GM12878 (cell line): ENCODE results near the gene ADAT3. TPM values are rescaled to one million over a fixed set of nuclear protein-coding genes. Genes with fewer than 3 reads are reported as not detected.

Source experiments
- ATAC-seq: fragments of 200-7000 bp; cut with Tn5 transposase; 3 replicates; pipeline ENCODE4 v1.9.1; 2020; ENCODE audit warnings: mild to moderate bottlenecking, moderate library complexity
- BruUV-seq: library from RNA; stranded (reverse); fragments of 400-500 nt; replicated peaks from 2 replicates; lab custom pipeline; 2021; lab: Mats Ljungman, UMichigan
- CTCF ChIA-PET: fragments of 300-600 bp; sonication (Branson Sonifier 250); formaldehyde crosslinking; extraction: SDS; loops from one replicate; lab custom pipeline; 2021; ENCODE audit warnings: inconsistent platforms; lab: Yijun Ruan, JAX
- POLR2A ChIA-PET: fragments of 350-600 bp; formaldehyde crosslinking; extraction: SDS; loops from one replicate; lab custom pipeline; 2021; ENCODE audit warnings: inconsistent platforms; lab: Charles Lee
- RAD21 ChIA-PET: fragments of 300-600 bp; sonication (Branson Sonifier 250); formaldehyde crosslinking; loops from one replicate; lab custom pipeline; 2023; ENCODE audit warnings: antibody characterized with exemption; ENCODE audit not compliant: unreplicated experiment; lab: Charles Lee
- SMC1A ChIA-PET: fragments of 300-600 bp; sonication (Branson Sonifier 250); formaldehyde crosslinking; loops from one replicate; lab custom pipeline; 2023; ENCODE audit not compliant: unreplicated experiment, uncharacterized antibody; lab: Charles Lee
- DNase-seq: peaks from one replicate; pipeline ENCODE4 v3.0.0-alpha.2; 2011; ENCODE audit warnings: low read depth, low spot score
- FAIRE-seq: peaks from 3 replicates; lab custom pipeline; 2011; peaks lifted over from hg19 to GRCh38; lab: Jason Lieb, UNC
- H2AFZ ChIP-seq: 2 replicates; pipeline ENCODE4 v1.6.0; 2011; ENCODE audit warnings: low read depth, low read length, control low read depth; ENCODE audit not compliant: control insufficient read depth
- H3K27ac ChIP-seq: 2 replicates; pipeline ENCODE4 v1.5.1; 2011; ENCODE audit warnings: control low read depth; ENCODE audit not compliant: control insufficient read depth, insufficient read depth
- H3K27me3 ChIP-seq, 2 experiments: replicated peaks in 1 of 2; 2 replicates each; pipeline versions ENCODE4 v1.6.0 to v1.6.1; 2011; ENCODE audit warnings: low read length in 1 of 2; ENCODE audit not compliant: control insufficient read depth in 2 of 2, insufficient read depth in 2 of 2
- H3K36me3 ChIP-seq, 2 experiments: 2 replicates each; pipeline ENCODE4 v1.5.1; 2011; ENCODE audit warnings: low read length in 1 of 2; ENCODE audit not compliant: control insufficient read depth in 2 of 2, insufficient read depth in 2 of 2
- H3K4me1 ChIP-seq: 2 replicates; pipeline ENCODE4 v1.6.1; 2011; ENCODE audit warnings: mild to moderate bottlenecking, low read length, moderate library complexity, mixed read lengths; ENCODE audit not compliant: control insufficient read depth, insufficient read depth
- H3K4me2 ChIP-seq: 2 replicates; pipeline ENCODE4 v1.6.0; 2011; ENCODE audit warnings: control low read depth; ENCODE audit not compliant: control insufficient read depth, insufficient read depth
- H3K4me3 ChIP-seq: fragments of 200-600 bp; sonication (generic); 2 replicates; pipeline ENCODE4 v1.5.1; 2016
- H3K79me2 ChIP-seq: 2 replicates; pipeline ENCODE4 v1.6.0; 2011; ENCODE audit warnings: low read length; ENCODE audit not compliant: control insufficient read depth, insufficient read depth
- H3K9ac ChIP-seq: 2 replicates; pipeline ENCODE4 v1.8.0; 2011; ENCODE audit warnings: low read length, control low read depth, mixed read lengths; ENCODE audit not compliant: control insufficient read depth, insufficient read depth
- H3K9me3 ChIP-seq: replicated peaks from 3 replicates; pipeline ENCODE4 v1.5.1; 2011; ENCODE audit warnings: mild to moderate bottlenecking, low read length; ENCODE audit not compliant: control insufficient read depth, insufficient read depth
- H4K20me1 ChIP-seq: 2 replicates; pipeline ENCODE4 v1.6.0; 2011; ENCODE audit not compliant: control insufficient read depth, insufficient read depth
- MEF2B ChIP-seq: fragments of 450-650 bp; IDR thresholded peaks from 2 replicates; pipeline ENCODE4 v1.6.1; 2018; ENCODE audit warnings: mild to moderate bottlenecking, moderate library complexity; ENCODE audit not compliant: partially characterized antibody, poor library complexity, severe bottlenecking
- RCOR1 ChIP-seq: conservative IDR thresholded peaks from 2 replicates; pipeline ENCODE4 v1.6.1; 2012; ENCODE audit warnings: low read depth, low read length, improper control_type of control experiment
- WGBS: methylation state at CpG from one replicate; pipeline ENCODE4 v1.1.6; 2016; ENCODE audit warnings: low lambda C conversion rate; ENCODE audit not compliant: insufficient replicate concordance, insufficient coverage; ENCODE audit errors: missing lambda C conversion rate; 5-methylcytosine and 5-hydroxymethylcytosine counted together
- in situ Hi-C: fragments of 300-500 bp; cut with MboI; formaldehyde crosslinking; loops from 9 replicates; pipeline ENCODE4 v1.14.3; 2018; ENCODE audit warnings: mixed read lengths
- intact Hi-C: fragments of 100-400 bp; cut with micrococcal nuclease; formaldehyde crosslinking; loops from one replicate; pipeline ENCODE4 v1.14.2; 2022; ENCODE audit not compliant: unreplicated experiment
- polyA plus RNA-seq, 11 experiments: library from polyadenylated mRNA; depleted of rRNA in 4 of 11; unstranded in 6 of 11; stranded (reverse) in 5 of 11; fragments of >200 nt; fragmentation: Nextera tagmentation in 4 of 11; fragmentation: Illumina TruSeq in 1 of 11; extraction: Ambion mirVana in 4 of 11; extraction: Trizol in 1 of 11; gene quantifications; 1 replicate in 1 of 11; 2 replicates in 10 of 11; pipeline versions ENCODE4 v1.2.1 to v1.2.3, GENCODE V29; 2011 to 2016; ENCODE audit warnings: inconsistent platforms in 2 of 11, missing spikeins in 2 of 11, low read depth in 1 of 11
- total RNA-seq, 4 experiments: library from RNA; depleted of rRNA in 3 of 4; stranded (reverse); fragments of >200 nt in 3 of 4; fragmentation: Illumina TruSeq in 1 of 4; extraction: Trizol in 1 of 4; gene quantifications; 2 replicates each; pipeline versions ENCODE4 v1.2.1 to v1.2.3, GENCODE V29; 2013 to 2021
- TF ChIP-seq, protein P1 (sequence below): fragments of 450-650 bp; IDR thresholded peaks from 2 replicates; pipeline ENCODE4 v1.6.1; 2016; ENCODE audit warnings: mild to moderate bottlenecking

The ADAT3 gene
- total and polyA plus RNA-seq, 10 of the 15 experiments (the other 5 are each of a cell fraction or from before 2014, with no cell fraction given), result 0.27 to 11.8 (median 7.7) TPM; not detected in 3

DNA sequence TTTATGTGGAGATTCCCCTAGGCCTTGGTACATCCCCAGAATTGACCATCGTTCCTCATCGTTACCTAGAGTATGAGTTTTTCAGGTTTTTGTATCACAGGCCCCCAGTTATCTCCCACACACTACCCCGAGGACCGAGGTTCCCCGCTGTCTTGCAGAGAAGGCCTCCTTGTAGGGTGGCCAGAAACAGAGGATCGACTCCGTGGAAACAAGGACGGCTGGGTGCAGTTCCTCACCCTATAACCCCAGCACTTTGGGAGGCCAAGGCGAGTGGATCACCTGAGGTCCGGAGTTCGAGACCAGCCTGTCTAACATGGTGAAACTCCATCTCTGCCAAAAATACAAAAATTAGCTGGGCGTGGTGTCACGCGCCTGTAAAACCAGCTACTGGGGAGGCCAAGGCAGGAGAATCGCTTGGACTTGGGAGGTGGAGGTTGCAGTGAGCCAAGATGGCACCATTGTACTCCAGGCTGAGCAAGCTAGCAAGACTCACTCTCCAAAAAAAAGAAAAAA, 720 bp downstream of the ADAT3 start:
- 63% methylated on average over 15 of the region's 15 CpGs for WGBS
- Histone ChIP-seq H2AFZ (peak overlapping the region; percentile 51), H3K9me3 (no peaks in the 10 kb centered on the region), H3K27ac (peak overlapping the region; percentile 96), H3K4me1 (peaks cover 37% of the 10 kb centered on the region), H3K4me2 (peak overlapping the region; percentile 93), H4K20me1 (no peaks in the 10 kb centered on the region)
- FAIRE-seq, result no peak
- DNase-seq, result no peak
- RAD21 ChIA-PET, result interaction anchor here (0.9 kb wide), 1 partner anchor 8 kb away, joined by 3 read pairs; no protein-coding TSS in a partner anchor
- intact Hi-C loops (loop anchor here (1.0 to 10.0 kb wide), 3 partner anchors 42 to 189 kb away; partner anchors contain the start of genes BTBD2, IZUMO4 and MOB3A), in situ Hi-C loops (no loop called here)
- TF ChIP-seq RCOR1 (no peak), MEF2B (peak; percentile 58)
- TF ChIP-seq, protein P1, sequence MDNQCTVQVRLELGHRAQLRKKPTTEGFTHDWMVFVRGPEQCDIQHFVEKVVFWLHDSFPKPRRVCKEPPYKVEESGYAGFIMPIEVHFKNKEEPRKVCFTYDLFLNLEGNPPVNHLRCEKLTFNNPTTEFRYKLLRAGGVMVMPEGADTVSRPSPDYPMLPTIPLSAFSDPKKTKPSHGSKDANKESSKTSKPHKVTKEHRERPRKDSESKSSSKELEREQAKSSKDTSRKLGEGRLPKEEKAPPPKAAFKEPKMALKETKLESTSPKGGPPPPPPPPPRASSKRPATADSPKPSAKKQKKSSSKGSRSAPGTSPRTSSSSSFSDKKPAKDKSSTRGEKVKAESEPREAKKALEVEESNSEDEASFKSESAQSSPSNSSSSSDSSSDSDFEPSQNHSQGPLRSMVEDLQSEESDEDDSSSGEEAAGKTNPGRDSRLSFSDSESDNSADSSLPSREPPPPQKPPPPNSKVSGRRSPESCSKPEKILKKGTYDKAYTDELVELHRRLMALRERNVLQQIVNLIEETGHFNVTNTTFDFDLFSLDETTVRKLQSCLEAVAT, result peak; percentile 63
- TF ChIP-seq, all 136 proteins: peak for 2
- ATAC-seq, result no peak
- H3K9ac ChIP-seq, result peak overlapping the region; percentile 84
- POLR2A ChIA-PET, result interaction anchor here (0.6 to 1.0 kb wide), 3 partner anchors 21 to 120 kb away, joined by 4 to 6 read pairs (median 5); partner anchors contain the start of gene ABHD17A
- CTCF ChIA-PET, result interaction anchor here (0.7 to 1.7 kb wide), 4 partner anchors 9 to 39 kb away, joined by 3 to 10 read pairs (median 4); no protein-coding TSS in a partner anchor
- H3K36me3 ChIP-seq, result no peaks in the 10 kb centered on the region
- no peaks in the 10 kb centered on the region for H3K27me3 ChIP-seq
- SMC1A ChIA-PET, result no interaction called here
- H3K4me3 ChIP-seq, result peak overlapping the region; percentile 81
- H3K79me2 ChIP-seq, result peaks cover 36% of the 10 kb centered on the region
- no TSS peak for BruUV-seq
